OCI-LY1 (cell line): ENCODE data around the gene IQSEC1.

ENCODE experiments used
- EZH2 ChIP-seq: fragments of 200-600 bp; sonication (generic), shearing (Covaris generic); IDR thresholded peaks from 2 replicates; pipeline ENCODE4 v1.8.0; 2017; ENCODE audit warnings: borderline replicate concordance, mixed run types, mild to moderate bottlenecking, antibody characterized with exemption, low read length, moderate library complexity, mixed read lengths
- TF ChIP-seq, protein P1 (sequence below): fragments of 200-600 bp; sonication (generic), shearing (Covaris generic); IDR thresholded peaks from 2 replicates; pipeline ENCODE4 v1.5.1; 2017; ENCODE audit warnings: mild to moderate bottlenecking, antibody characterized with exemption, low read length, moderate library complexity, mixed read lengths

- TF ChIP-seq, protein P1, sequence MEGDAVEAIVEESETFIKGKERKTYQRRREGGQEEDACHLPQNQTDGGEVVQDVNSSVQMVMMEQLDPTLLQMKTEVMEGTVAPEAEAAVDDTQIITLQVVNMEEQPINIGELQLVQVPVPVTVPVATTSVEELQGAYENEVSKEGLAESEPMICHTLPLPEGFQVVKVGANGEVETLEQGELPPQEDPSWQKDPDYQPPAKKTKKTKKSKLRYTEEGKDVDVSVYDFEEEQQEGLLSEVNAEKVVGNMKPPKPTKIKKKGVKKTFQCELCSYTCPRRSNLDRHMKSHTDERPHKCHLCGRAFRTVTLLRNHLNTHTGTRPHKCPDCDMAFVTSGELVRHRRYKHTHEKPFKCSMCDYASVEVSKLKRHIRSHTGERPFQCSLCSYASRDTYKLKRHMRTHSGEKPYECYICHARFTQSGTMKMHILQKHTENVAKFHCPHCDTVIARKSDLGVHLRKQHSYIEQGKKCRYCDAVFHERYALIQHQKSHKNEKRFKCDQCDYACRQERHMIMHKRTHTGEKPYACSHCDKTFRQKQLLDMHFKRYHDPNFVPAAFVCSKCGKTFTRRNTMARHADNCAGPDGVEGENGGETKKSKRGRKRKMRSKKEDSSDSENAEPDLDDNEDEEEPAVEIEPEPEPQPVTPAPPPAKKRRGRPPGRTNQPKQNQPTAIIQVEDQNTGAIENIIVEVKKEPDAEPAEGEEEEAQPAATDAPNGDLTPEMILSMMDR: no peak
- no peak for TF ChIP-seq EZH2
Observed at GRCh38 chr3:12986031-12986430, 87.2 kb downstream of the IQSEC1 start.
